GM18517 (cell line): Measurements from ENCODE around the gene SERPINB5.

ENCODE experiments used
- ATAC-seq: cut with Tn5 transposase; IDR thresholded peaks from one replicate; pipeline ENCODE4 v1.9.1; 2021; ENCODE audit warnings: mild to moderate bottlenecking, moderate library complexity; ENCODE audit not compliant: unreplicated experiment

SERPINB5 gene

DNA sequence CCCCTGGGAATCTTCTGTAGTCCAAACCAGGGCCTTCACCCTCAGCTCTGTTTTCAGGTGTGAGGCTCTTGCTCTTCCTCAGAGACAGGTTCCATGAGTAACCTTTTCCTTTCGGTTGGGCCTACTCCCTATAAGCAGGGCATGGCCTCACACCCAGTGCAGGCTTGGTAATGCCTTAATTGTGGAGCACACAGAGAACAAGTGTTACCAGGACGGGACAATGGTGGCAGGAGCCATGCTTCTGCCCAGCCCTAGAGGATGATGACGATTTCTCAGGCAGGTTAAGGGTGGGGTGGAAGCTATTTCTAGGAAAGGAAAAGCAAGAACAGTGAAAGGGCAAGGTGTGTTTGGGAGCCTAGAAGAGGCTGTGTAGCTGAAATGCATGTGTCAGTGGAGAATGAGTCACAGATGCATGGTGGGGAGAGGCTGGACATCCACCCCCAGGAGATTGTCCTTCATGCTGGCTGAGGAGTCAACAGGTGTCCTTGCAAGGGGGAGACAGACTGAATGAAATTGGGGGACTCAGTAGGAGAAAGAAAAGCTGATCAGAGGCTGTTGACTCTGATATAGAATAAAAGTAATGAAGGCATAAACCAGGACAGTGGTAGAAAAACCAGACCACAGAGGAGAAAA lies 43.4 kb downstream of the SERPINB5 start:
- ATAC-seq, result no peak

DNA sequence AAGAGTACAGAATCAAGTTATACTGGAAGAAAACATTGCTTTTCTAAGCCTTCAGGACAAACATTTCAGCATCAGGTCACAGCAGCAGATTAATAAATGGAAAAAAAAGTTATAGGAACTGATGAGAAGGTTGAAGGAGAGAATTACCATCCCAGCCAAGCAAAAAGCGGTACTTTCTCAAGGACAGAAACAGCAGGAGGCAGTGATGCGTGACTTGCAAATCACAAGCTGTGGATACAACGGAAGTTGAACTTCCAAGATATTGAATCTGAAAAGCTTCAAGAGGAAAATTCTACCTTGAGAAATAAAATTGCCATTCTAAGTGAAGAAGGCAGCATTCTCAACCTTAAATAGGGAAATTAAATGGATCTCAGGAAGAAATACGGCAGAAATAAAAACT lies 46.9 kb downstream of the SERPINB5 start:
- ATAC-seq, result no peak

DNA sequence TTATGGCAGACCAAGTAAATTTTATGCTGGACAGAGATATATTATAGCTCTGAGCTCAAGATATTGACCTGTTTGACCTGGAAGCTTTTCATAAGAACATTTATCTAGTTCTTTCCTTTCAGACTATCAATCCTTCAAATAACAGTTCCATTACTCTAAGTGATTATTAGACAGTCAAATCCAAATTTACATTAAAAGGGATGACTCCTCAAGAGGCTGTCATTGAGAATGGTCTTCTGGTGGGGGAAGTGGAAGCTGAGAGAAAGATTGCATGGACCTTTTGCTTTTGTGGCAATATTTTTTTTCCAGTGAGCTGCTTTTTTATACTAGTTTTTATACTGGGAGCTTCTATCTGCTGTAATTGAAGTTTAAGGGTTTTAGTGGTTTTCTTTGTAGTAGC lies 50.5 kb downstream of the SERPINB5 start:
- no peak for ATAC-seq

DNA sequence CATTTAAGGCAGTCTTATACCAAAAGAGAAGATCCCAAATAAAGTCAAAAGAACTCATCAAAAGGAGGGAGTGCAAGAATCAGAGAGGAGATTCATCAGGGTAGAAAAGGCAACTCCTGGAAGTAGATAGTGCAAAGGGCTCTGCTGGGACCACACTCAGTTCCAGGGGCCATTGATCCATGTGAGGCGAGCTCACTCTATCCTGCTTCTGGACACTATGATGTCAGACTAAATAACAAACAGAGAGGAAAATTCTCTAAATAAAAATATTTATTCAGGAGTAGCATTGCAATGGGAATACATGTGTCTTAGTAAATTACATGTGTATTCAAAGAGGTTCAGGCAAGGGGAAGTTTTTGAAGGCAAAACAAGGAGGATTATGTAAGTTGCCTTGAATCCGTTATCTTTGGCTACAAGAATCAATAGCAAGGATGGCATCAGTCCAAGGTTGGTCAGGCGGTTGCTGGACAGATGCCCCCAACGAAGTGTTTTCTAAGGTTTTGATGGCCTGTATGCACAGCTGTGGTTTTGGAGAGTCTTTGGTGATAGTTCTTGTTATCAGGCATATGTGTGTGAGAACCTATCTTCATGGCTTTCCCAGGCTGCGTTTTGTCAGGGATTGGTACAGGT lies 52.2 kb downstream of the SERPINB5 start:
- ATAC-seq, result no peak

DNA sequence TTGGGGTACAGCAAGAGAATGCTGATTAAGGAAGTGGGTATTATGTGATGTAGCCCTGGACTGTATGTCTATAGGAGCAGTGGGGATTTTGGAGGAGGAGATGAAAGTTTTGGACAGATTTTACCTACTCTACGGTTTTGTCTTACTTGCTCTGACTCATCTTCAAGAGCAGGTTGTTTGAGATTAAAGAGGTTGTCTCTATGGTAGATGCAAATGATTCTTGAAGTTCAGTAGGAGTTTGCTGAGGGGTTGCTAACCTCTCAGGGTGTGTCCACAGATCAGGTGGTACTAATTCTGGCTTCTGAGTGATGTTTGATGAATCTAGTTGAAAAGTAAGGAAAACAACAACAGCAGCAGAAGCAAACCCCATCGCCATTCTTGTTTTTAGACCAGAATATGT lies 55.7 kb downstream of the SERPINB5 start:
- ATAC-seq, result no peak

DNA sequence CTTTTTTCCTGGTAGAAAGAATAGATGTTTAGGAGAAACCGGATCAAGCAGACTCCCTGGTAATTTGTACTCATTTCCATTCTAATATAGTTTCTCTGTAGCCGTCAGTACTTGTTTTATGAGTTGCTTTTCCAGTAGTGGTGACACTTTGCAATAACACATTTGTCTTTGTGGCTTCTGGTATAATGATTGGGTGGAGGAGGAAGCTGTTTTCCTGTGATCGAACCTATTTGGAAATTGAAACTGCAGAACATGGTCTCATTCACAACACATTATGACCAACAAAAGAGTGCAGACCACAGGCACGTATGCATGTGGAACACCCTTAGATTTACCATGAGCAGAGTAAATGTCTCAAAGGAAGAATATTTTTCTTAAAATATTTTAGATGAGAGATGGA lies 57.9 kb downstream of the SERPINB5 start:
- no peak for ATAC-seq

DNA sequence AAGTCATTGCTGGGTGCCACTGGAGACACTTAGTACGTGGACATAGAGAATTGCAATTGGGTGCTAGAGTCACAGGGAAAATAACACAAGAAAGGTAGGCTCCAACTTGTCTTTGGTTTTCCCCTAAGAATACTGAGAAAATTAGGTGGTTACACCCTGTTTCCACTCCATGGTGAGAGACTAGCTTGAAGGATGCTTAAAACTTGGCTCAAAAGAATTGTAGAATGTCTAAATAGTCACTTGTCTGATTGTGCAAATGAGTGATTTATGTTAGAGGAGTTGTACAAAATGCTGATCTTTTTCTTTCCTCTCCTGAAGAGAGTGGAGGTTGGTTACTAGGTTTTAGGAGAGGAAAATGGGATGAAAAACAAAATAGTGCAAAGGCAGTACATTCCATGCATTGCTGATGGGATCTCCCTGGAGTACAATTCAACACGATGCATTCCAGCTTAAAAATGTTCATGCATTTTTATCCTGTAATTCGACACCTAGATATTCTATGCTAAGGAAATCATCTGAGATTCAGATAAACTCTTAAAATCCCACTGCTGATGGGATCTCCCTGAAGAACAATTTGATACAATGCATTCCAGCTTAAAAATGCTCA lies 63.2 kb downstream of the SERPINB5 start:
- no peak for ATAC-seq

DNA sequence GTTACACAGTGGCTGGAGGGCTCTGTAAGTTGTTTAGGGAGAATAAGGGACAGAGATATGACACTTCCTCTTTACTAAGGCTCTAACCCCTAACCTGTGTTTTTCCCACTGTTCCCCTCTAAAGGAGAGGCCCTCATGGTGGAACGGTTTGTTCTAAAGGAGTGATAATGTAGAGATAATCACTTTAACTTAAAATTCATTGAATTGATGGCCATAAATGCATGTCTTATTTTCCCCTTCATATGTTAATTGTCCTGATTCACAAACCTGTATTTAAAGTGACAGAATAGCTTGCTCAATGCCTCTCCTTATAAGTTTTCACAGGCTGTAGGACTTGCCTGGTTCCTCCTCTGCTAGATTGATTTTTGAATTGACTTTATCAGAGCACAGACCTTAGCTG lies 65.3 kb downstream of the SERPINB5 start, which contains the start of gene SERPINB12:
SERPINB12 (plus strand) TSS at position 301 of the 400 bp plus-strand sequence. CDS start 13,791 bp downstream, outside the sequence.
- ATAC-seq, result no peak

DNA sequence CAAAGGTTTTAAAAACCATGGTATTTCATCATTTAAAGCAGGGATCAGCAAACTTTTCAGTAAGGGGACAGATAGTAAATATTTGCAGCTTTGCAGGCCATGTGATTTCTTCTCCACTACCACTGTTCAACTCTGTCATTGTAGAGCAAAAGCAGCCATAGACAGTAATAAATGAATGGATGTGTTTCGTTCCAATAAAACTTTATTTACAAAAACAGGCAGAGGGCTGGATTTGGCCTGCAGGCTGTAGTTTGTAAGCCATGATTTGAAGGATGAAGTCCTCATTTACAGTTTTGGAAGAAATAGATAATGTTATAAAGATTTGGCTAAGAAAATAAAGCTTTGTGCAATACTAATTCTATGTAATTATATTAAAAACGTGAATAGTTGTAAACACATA lies 67.3 kb downstream of the SERPINB5 start:
- ATAC-seq, result no peak

DNA sequence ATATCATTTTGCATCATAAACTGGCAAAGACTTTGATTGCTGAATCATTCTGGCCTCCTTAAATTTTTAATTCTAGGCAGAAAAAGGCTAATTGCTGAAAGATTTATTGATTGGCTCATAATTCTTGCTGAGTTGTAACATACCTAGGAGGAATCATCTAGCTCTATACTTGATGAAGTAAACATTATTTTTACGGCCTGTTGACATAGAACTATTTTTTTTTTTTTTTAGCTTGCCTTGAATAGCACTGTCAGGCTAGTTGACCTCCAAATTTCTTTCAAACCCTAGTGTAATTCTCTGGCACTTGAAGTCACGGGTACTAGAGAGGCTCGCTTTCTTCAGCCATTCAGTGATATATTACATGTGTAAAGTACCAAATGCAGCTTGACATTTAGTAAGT lies 68.2 kb downstream of the SERPINB5 start:
- ATAC-seq, result no peak

DNA sequence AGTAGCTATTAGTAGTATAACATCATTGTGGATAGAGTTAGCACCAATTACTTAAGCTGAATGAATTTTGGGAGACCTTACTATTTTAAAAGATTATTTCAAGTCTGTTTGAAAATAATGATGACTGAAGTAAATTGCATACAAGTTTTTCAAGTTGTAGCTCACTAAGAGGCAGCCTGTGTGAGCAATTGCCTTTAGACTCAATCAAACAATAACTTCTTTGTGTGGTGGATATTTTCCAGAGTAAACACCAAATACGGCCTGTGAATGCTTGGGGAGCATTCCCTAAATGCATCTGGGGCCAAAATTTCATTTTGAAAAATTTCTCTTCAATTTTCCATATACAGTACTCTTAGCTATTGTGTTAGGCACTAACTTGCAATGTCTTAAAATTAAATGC lies 73.3 kb downstream of the SERPINB5 start:
- ATAC-seq, result no peak

DNA sequence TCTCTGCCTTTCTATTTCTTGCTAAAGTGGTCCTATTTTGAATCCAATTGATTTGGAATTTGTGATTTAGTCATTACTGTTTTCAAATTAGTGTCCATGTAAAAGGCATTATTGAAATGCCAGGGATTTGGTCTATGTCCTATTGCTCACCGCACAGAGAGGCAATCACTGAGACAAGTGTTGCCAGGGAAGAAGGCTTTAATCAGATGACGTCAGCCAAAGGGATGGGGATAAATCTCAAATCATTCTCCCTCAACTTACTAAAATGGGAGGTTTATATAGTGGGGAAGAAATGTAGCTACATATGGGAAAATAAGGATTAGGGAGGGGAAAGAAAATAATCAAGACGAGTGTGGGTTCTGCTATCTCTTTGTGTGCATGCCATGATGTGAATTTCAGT lies 75.0 kb downstream of the SERPINB5 start:
- no peak for ATAC-seq

DNA sequence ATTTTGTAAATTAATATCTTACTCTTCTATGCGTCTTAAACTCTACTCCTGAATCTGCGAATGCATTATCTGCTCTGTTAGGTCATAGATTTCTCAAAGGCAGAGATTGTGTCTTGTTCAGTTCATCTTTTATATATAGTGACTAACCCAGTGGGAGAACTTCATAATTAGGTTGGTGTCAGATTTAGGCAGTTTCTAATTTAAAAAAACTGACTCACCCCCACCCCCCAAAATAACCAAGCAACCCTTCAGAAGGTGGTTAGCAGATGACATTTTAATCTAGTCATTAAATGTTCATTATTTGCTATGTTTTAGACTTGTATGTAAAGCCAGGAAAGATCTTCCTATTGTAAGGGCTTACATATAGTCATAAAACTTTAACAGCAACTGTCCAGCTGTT lies 75.8 kb downstream of the SERPINB5 start:
- ATAC-seq, result no peak

DNA sequence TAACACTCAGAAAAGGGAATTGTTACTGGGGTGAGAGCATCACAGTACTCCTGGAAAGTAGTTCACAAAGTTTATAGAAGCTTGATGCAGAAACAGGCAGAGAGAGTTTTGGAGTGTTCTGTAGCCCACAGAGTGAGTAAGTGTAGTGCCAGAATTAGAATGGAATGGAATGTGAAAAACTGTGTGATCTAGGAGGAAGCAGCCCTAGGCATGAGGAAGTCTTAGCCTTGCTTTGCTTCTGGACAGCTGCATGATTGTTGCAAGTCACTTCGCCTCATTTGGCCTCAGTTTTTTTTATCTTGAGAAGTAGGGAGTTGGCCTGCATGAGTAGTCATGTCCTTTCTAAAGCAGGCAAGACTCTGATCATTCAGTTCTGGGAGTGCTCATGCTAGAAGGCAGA lies 76.3 kb downstream of the SERPINB5 start:
- ATAC-seq, result no peak
